Measurements from ENCODE around the gene EXOSC7.

EXOSC7 gene

GRCh38 chr3:45055411-45056143 is 79.5 kb downstream of the EXOSC7 start:
- no peak for DNase-seq (ENCODE audit: low read depth)

GRCh38 chr3:45056608-45057301 is 80.7 kb downstream of the EXOSC7 start:
- no peak for DNase-seq (ENCODE audit: low read depth)

GRCh38 chr3:45057557-45057956 is 81.5 kb downstream of the EXOSC7 start:
- no peak for DNase-seq (ENCODE audit: low read depth)

- DNase-seq (ENCODE audit: low read depth): no peak
These were observed 83.1 kb downstream of the EXOSC7 start for GRCh38 chr3:45059132-45059531.

- DNase-seq (ENCODE audit: low read depth): no peak
These were observed 84.3 kb downstream of the EXOSC7 start for GRCh38 chr3:45060165-45060892.

Data from stimulated activated CD8-positive, alpha-beta memory T cell treated with anti-CD3 and anti-CD28 coated beads, Interleukin-15, amount 100 ng/mL, for 24 hours (primary cell).